H1 (cell line): ENCODE data around the gene ARID5B. TPM values are rescaled to one million over a fixed set of nuclear protein-coding genes. Genes with fewer than 3 reads are reported as not detected.

Experiments used
- BRCA1 ChIP-seq: IDR thresholded peaks from 2 replicates; pipeline ENCODE4 v1.6.1; 2012; ENCODE audit warnings: low read depth, low read length, improper control_type of control experiment
- EGR1 ChIP-seq: IDR thresholded peaks from 2 replicates; pipeline ENCODE4 v1.6.1; 2011; ENCODE audit warnings: low read depth, low read length, borderline replicate concordance
- FOSL1 ChIP-seq: IDR thresholded peaks from 2 replicates; pipeline ENCODE4 v1.6.1; 2011; ENCODE audit warnings: mild to moderate bottlenecking, low read depth, low read length, moderate library complexity; ENCODE audit not compliant: insufficient read depth
- KDM4A ChIP-seq: IDR thresholded peaks from one replicate; pipeline ENCODE4 v1.7.1; 2012; ENCODE audit warnings: low read depth, mild to moderate bottlenecking, moderate library complexity, low read length, inconsistent platforms; ENCODE audit not compliant: severe bottlenecking
- polyA plus RNA-seq, 7 experiments: library from polyadenylated mRNA; depleted of rRNA in 3 of 7; stranded (reverse) in 5 of 7; unstranded in 2 of 7; fragments of >200 nt in 5 of 7; fragments of 200-250 nt in 2 of 7; gene quantifications; 1 replicate in 5 of 7; 2 replicates in 1 of 7; 4 replicates in 1 of 7; pipeline versions ENCODE4 v1.2.1 to v1.2.3, GENCODE V29; 2011 to 2013; ENCODE audit warnings: missing spikeins in 2 of 7, mixed read lengths in 2 of 7
- total RNA-seq: library from RNA; stranded (reverse); fragmentation: NEBNext Ultra II Directional; extraction: Animal tissue kit (Norgen Biotek cat#: 25700); gene quantifications from 2 replicates; pipeline ENCODE4 v1.2.1, GENCODE V29; 2021
- TF ChIP-seq, protein P1 (sequence below): IDR thresholded peaks from 2 replicates; pipeline ENCODE4 v1.6.1; 2011; ENCODE audit warnings: low read depth, mild to moderate bottlenecking, low read length; ENCODE audit not compliant: insufficient read depth
- TF ChIP-seq, protein P2 (sequence below): IDR thresholded peaks from 2 replicates; pipeline ENCODE4 v1.6.1; 2012; ENCODE audit warnings: low read length, inconsistent platforms

Gene ARID5B
- total and polyA plus RNA-seq, 2 of the 8 experiments (the other 6 are each of a cell fraction or from before 2014, with no cell fraction given) = 0.21 to 1.1 TPM

DNA sequence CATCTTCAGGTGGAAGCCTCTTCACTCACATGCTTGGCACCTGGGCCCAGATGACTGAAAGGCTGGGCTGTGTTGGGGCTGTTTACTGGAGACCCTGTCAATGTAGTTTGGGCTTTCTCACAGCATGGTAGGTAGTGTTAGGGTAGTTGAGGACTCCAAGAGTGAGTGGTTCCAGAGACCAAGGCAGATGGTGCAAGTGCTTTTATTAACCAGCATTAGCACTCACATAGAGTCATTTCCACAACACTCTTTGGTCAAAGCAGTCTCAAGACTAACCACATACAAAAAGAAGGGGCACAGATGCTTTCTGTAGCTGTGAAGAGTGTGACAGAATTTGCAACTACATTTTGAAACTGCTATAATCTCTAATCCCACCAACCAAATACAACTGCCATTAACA lies 232.1 kb downstream of the ARID5B start (continued):
- TF ChIP-seq, protein P1, sequence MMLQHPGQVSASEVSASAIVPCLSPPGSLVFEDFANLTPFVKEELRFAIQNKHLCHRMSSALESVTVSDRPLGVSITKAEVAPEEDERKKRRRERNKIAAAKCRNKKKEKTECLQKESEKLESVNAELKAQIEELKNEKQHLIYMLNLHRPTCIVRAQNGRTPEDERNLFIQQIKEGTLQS = no peak
- TF ChIP-seq FOSL1 (no peak), EGR1 (no peak), KDM4A (no peak), BRCA1 (no peak)
- TF ChIP-seq, protein P2, sequence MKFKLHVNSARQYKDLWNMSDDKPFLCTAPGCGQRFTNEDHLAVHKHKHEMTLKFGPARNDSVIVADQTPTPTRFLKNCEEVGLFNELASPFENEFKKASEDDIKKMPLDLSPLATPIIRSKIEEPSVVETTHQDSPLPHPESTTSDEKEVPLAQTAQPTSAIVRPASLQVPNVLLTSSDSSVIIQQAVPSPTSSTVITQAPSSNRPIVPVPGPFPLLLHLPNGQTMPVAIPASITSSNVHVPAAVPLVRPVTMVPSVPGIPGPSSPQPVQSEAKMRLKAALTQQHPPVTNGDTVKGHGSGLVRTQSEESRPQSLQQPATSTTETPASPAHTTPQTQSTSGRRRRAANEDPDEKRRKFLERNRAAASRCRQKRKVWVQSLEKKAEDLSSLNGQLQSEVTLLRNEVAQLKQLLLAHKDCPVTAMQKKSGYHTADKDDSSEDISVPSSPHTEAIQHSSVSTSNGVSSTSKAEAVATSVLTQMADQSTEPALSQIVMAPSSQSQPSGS = no peak
